HG03439 (cell line): Measurements from ENCODE around the gene TSPAN31.
A peak's percentile ranks its signal among the peaks of the same experiment; 100 is the strongest.
"Not testable (repeated sequence)": the region's sequence is repeated elsewhere in the genome, so short reads cannot be mapped to it uniquely, and the experiment has no call there.

Source experiments
- ATAC-seq: cut with Tn5 transposase; IDR thresholded peaks from one replicate; pipeline ENCODE4 v1.9.1; 2021; ENCODE audit warnings: mild to moderate bottlenecking, moderate library complexity; ENCODE audit not compliant: unreplicated experiment

TSPAN31 gene

GRCh38 chr12:57744777-57745484 is at the start of gene TSPAN31:
TSS of gene TSPAN31 (plus strand) at chr12:57745039. CDS start at chr12:57745155, 116 bp downstream.
- ATAC-seq = peak; percentile 83

GRCh38 chr12:57695770-57696432 is 48.9 kb upstream of the TSPAN31 start:
- ATAC-seq = no peak

- ATAC-seq = no peak
Observed at GRCh38 chr12:57697076-57697475, 47.8 kb upstream of the TSPAN31 start.

GRCh38 chr12:57698414-57698813 is 46.4 kb upstream of the TSPAN31 start:
- no peak for ATAC-seq

- ATAC-seq = no peak
Observed at GRCh38 chr12:57700317-57700716, 44.5 kb upstream of the TSPAN31 start.

GRCh38 chr12:57707250-57707649 is 37.6 kb upstream of the TSPAN31 start:
- ATAC-seq = no peak

GRCh38 chr12:57708296-57708695 is 36.5 kb upstream of the TSPAN31 start:
- ATAC-seq = no peak

GRCh38 chr12:57712701-57713100 is 32.1 kb upstream of the TSPAN31 start:
- ATAC-seq = no peak

GRCh38 chr12:57713209-57713608 is 31.6 kb upstream of the TSPAN31 start:
- ATAC-seq = no peak

GRCh38 chr12:57715036-57715748 is 29.6 kb upstream of the TSPAN31 start:
- ATAC-seq = not testable (repeated sequence)

GRCh38 chr12:57715786-57716185 is 29.1 kb upstream of the TSPAN31 start:
- no peak for ATAC-seq

- no peak for ATAC-seq
Observed at GRCh38 chr12:57716305-57716704, 28.5 kb upstream of the TSPAN31 start.

GRCh38 chr12:57717131-57717530 is 27.7 kb upstream of the TSPAN31 start:
- no peak for ATAC-seq

GRCh38 chr12:57717846-57718640 is 26.8 kb upstream of the TSPAN31 start:
- no peak for ATAC-seq

GRCh38 chr12:57718641-57719528 is 26.0 kb upstream of the TSPAN31 start:
- no peak for ATAC-seq

GRCh38 chr12:57719777-57720605 is 24.8 kb upstream of the TSPAN31 start:
- ATAC-seq = no peak

GRCh38 chr12:57720606-57721595 is 23.9 kb upstream of the TSPAN31 start:
- no peak for ATAC-seq
